Activated CD4-positive, alpha-beta T cell treated with anti-CD3 and anti-CD28 coated beads, Interleukin-2, amount 10 ng/mL, durations not matched to agents 24 days and 14 days (primary cell): ENCODE measurements around the gene NRXN2. TPM values are rescaled to one million over a fixed set of nuclear protein-coding genes. Genes with fewer than 3 reads are reported as not detected.

ENCODE experiments used
- DNase-seq: peaks from one replicate; pipeline ENCODE4 v3.0.0; 2022
- H3K27ac Mint-ChIP-seq: one replicate; pipeline ENCODE4 v1.8.0; 2022; ENCODE audit warnings: mild to moderate bottlenecking, mixed read lengths
- H3K27me3 Mint-ChIP-seq: one replicate; pipeline ENCODE4 v1.8.0; 2022; ENCODE audit warnings: mixed read lengths
- H3K36me3 Mint-ChIP-seq: one replicate; pipeline ENCODE4 v1.8.0; 2022; ENCODE audit warnings: low read depth, mild to moderate bottlenecking, mixed read lengths
- H3K4me1 Mint-ChIP-seq: one replicate; pipeline ENCODE4 v1.8.0; 2021; ENCODE audit warnings: mixed read lengths
- H3K4me3 Mint-ChIP-seq: one replicate; pipeline ENCODE4 v1.8.0; 2022; ENCODE audit warnings: mild to moderate bottlenecking, moderate library complexity, mixed read lengths
- H3K9me3 Mint-ChIP-seq: one replicate; pipeline ENCODE4 v1.8.0; 2021; ENCODE audit warnings: mixed read lengths
- intact Hi-C: fragments of 100-400 bp; cut with micrococcal nuclease; formaldehyde crosslinking; loops from one replicate; pipeline ENCODE4 v1.15.1; 2023
- total RNA-seq: library from RNA; stranded (reverse); gene quantifications from 2 replicates; pipeline ENCODE4 v1.2.3, GENCODE V29; 2022

NRXN2 gene
- total RNA-seq, 1 donor from 2014 or later: 0.61 TPM

DNA sequence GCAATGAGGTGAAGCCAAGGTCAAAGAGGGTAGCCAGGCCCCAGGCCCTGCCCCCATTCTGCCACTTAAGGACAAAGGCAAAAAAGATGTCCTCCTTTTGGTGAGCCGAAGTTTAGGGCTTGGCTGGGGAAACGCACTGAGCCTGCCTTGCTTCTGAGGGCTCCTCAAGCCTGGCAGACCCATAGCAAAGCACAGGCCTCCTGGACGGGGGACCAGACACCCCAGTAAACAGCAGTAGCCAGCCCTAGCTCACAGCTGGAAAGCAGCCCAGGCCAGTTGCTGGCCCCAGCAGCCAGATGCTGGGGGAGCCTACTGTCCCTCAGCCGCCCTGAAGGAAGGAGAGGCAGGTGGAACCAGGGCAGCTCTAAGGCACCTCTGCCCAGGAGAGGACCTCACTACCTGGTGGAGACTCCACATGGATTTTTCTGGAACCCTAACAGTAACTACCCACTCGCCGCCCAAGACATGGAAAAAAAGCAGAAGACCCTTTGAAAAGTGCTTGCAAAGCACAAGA, 40.6 kb upstream of the NRXN2 start:
- no peaks in the 10 kb centered on the region for H3K27me3 Mint-ChIP-seq
- no peak for DNase-seq
- peaks cover 64% of the 10 kb centered on the region for H3K36me3 Mint-ChIP-seq
- peaks cover 72% of the 10 kb centered on the region for H3K4me1 Mint-ChIP-seq
- intact Hi-C loops: loop anchor here (2.0 kb wide), 1 partner anchor 15 kb away; the partner anchor contains the start of gene SF1
- no peaks in the 10 kb centered on the region for H3K9me3 Mint-ChIP-seq
- H3K4me3 Mint-ChIP-seq: peak overlapping the region; percentile 72
- peak overlapping the region; percentile 74 for H3K27ac Mint-ChIP-seq

DNA sequence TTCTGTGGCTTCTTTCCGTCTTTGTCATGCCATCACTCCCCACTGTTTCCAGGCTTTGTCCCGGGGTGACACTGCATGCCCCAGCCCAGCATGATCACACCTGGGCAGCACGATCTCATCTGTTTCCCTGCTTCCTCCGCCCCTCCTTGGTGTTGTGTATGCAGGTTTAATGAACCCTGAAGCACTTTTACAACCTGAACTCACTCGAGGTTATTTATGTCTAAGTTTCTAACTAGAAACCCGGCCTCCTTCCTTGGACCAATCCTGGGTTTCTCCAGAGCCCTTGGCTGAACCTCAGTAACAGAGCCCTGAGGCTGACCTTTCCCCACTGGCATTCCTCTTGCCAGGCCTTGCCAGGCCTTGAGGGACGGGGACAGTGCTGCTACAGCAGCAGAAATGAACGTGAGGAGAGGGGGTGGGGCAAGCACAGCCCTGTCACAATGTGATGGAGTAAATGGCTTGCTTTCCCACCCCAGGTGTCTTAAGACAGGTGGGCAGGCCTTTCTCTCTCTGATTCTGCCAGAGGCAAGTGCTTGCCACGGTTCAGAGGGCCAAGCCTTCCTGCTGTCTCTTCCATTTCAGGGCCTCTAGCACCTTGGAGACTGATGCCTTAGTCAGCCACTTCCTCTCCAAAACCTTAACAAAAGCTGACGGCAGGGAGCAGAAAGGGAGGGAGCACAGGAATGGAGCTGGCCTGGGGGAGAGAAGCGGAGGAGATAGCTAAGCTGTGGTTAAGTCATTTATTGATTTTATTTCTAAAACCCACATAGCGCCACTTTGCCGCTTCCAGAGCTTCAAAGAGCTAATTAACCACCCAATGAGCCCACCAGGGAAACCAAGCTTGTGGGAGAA, 39.9 kb upstream of the NRXN2 start:
- intact Hi-C loops: no loop called here
- Mint-ChIP-seq H3K4me1 (peaks cover 66% of the 10 kb centered on the region), H3K4me3 (peak overlapping the region; percentile 72), H3K27me3 (no peaks in the 10 kb centered on the region), H3K9me3 (no peaks in the 10 kb centered on the region), H3K36me3 (peaks cover 57% of the 10 kb centered on the region), H3K27ac (peak overlapping the region; percentile 74)
- peak; percentile 78 for DNase-seq

DNA sequence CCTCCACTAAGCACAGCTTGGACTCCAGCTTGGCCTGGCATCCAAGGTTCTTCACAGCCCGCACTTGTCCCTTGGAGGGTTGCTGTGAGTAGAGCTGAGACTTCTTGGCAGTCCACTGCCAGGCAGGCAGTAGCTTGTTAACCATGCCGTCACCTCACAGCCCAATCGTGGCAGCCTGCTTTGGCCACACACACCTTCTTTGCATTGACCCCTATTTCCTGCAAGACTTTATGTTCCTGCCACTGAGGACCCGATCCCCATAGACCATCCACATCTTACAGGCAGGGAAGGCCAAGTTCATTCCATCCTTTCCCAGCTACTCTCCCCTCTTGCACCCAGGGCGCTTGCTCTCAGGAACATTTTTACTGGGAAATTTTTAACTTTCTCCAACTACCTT, 39.3 kb upstream of the NRXN2 start:
- peaks cover 53% of the 10 kb centered on the region for H3K36me3 Mint-ChIP-seq
- intact Hi-C loops: no loop called here
- no peaks in the 10 kb centered on the region for H3K9me3 Mint-ChIP-seq

DNA sequence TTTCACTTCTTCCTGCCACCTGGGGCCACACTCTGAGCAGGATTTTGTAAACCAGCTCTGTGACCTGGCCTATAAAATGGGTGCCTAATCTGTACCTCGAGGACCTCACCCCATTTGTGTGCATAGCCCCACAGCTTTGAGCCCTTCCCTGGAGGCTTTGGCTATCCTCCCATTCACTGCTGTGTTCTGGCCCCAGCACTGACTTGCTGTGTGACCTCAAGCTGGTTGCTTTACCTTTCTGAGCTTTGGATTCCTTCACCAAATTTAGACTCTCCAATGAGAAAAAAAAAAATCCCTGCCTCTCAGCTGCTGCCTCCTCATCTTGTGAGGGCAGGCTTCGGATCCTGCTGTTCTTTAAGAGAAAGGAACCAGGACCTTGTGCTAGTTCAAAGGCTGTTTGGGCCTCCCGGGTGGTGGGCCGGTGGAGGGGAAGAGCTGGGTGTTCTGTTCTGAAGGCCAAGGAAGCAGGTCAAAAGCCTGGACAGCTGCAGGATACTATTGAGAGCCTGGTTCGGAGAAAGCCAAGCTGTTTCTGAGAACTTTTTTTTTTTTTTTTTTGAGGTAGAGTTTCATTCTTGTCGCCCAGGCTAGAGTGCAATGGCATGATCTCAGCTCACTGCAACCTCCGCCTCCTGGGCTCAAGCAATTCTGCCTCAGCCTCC, 37.9 kb upstream of the NRXN2 start:
- intact Hi-C loops: no loop called here
- Mint-ChIP-seq H3K9me3 (no peaks in the 10 kb centered on the region), H3K36me3 (peaks cover 43% of the 10 kb centered on the region), H3K4me1 (peaks cover 56% of the 10 kb centered on the region), H3K27ac (peak overlapping the region; percentile 86), H3K4me3 (peak overlapping the region; percentile 74), H3K27me3 (no peaks in the 10 kb centered on the region)
- peak; percentile 74 for DNase-seq

More for the DNA sequence above, 39.3 kb upstream of the NRXN2 start:
- H3K27ac Mint-ChIP-seq: peak overlapping the region; percentile 74
- peaks cover 64% of the 10 kb centered on the region for H3K4me1 Mint-ChIP-seq
- DNase-seq: no peak
- no peaks in the 10 kb centered on the region for H3K27me3 Mint-ChIP-seq
- H3K4me3 Mint-ChIP-seq: peak overlapping the region; percentile 72

DNA sequence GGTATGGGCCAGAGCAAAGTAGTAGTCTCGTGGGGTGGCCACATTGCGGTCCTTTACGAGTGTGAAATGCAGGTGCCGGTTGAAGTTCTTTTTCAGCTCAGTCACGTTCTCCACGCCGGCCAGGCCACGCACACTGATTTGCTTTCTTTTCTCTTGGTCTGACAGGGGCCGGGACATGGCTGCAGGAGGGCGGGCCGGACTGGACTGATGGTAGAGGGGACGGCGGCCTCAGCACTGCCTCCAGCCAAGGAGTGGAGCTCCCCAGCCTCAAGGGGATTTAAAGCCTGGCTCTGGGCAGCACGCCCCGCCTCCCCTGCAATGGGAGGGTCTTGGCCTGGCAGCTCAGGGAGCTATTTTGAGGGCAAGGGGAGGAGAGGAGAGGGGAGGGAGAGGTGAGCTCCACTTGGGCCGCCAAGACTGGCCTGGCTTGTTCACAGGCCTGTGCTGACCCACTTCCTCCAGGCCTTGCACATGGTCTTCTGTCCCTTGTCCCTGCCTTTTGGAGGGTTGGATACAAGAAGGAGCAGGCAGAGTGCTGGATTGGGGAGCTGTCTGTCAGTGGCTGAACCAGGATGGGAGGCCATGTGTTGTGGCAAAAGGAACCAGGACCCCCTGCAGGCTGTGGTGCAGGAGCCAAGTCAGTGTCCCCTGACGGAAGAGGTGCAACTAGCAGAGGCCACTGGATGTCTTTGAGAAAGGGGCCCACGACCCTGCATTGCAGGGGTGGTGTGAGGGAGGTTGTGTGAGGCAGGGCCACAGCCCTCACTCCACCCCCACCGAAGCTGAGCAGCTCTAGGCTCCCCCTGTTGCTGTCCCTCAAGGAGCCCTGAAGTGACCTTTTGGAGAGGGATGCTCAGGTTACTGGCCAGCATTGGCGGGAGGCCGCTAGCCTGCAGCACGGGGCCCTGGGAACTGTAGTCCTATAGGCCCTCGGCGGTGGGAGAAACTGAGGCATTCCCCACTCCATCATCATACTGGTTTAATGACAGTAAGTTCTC, 37.0 kb upstream of the NRXN2 start, which contains the start of gene PYGM:
TSS of gene PYGM (minus strand) at position 253 of the 998 bp plus-strand sequence. CDS start at position 177, 76 bp downstream.
- Mint-ChIP-seq H3K27me3 (no peaks in the 10 kb centered on the region), H3K4me1 (peaks cover 49% of the 10 kb centered on the region), H3K9me3 (no peaks in the 10 kb centered on the region), H3K4me3 (peak within 1 kb of the TSS; percentile 74), H3K27ac (peak within 1 kb of the TSS; percentile 86), H3K36me3 (peaks cover 35% of the 10 kb centered on the region)
- no peak for DNase-seq
- intact Hi-C loops: no loop called here

DNA sequence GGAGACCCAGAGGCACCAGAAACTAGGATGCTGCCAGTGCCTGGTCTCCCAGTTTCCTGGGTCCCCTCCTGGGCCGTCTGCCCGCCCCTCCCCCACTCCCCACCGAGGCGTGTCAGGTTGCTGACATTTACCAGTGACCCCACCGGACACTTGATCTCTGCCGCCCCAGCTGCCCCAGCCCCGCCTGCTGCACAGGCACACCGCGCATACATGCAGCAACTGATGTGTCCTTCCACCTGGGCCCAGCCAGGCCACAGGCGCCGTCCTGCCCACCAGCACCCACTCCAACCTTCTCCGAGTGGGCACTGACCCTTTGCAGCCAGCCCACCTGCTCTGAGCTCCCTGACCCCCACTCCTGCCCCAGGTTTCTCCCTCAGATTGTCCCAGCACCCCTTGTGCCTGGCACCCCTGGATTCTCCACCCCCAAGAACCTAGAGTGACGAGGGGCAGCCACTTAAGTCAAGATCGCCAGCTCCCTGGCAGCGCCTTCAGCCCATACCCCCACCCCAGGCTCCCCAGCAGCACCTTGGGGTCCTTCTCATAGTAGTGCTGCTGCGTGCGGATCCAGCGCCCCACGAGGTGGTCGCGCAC, 36.2 kb upstream of the NRXN2 start:
- Mint-ChIP-seq H3K27me3 (no peaks in the 10 kb centered on the region), H3K9me3 (no peaks in the 10 kb centered on the region), H3K27ac (no peak overlapping the region), H3K4me3 (no peak overlapping the region), H3K4me1 (peaks cover 42% of the 10 kb centered on the region), H3K36me3 (peaks cover 27% of the 10 kb centered on the region)
- intact Hi-C loops: no loop called here
- DNase-seq: no peak

DNA sequence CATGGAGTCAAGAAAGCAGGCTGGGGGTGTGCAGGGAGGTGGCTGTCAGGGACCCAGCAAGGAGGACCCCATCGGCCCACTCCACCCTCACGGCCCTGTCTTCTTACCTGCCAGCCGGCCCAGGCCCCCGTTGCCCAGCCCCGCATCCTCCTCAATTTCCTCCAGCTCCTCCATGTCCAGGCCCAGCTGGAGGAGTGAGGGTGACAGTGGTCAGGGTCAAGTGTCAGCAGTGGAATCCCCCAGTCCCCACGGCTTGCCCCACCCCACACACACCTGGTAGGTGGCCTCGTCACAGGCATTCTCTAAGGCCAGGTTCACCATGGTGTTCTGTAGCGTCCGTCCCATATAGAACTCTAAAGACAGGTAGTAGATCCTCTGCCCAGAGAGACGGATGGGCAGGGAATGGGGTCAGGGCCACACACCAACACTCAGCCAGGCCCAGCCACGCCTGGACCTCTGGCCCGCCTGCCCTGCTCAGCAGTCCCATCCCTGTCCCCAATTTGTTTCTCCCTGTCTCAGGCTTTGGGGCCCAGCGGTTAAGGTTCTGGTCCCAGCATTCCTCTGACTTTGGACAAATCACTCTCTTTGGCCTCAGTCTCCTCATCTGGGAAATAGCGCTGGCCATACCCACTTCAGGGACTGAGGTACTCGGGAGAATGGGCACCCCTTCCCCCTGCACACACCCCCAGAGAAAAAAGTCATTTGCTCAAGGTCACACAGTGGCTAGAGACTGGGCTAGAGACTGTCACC, 35.5 kb upstream of the NRXN2 start:
- peaks cover 34% of the 10 kb centered on the region for H3K4me1 Mint-ChIP-seq
- no peak overlapping the region for H3K4me3 Mint-ChIP-seq
- H3K36me3 Mint-ChIP-seq: peaks cover 22% of the 10 kb centered on the region
- no peak overlapping the region for H3K27ac Mint-ChIP-seq
- no peak for DNase-seq
- H3K9me3 Mint-ChIP-seq: no peaks in the 10 kb centered on the region
- intact Hi-C loops: no loop called here
- H3K27me3 Mint-ChIP-seq: no peaks in the 10 kb centered on the region

DNA sequence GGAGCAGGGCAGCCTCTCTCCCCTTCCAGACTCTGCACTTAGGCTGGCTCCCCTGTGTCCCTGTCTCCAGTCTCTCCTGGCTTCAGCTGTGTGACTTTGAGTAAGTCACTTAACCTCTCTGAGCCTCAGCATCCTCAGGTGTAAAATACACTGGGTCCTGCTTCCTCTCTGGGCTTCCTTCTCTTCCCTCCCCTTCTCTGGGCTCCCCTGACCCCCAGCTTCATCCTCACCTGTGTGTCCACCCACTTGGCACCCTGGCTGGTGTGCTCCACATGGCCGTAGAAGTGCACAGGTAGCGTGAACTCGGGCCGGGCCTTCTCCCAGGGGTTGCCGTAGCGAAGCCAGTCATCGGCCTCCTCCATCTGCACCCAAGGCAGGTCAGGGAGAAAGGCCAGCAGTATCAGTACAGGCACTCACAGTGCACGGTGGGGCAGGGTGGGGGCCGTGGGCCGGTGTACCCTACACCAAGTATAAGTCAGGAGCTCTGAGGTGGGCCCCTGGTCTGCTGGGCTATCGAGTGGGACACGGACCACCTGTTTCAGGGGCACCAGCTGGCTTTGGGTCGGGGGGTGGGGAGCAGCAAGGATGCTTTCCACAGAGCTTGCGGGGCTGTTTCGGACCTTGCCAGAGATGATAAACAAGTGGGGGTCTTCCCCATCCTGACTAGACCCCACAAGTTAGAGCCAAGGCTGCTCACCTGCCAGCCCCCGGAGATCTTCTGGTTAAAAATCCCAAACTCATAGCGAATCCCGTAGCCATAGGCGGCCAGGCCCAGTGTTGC, 34.7 kb upstream of the NRXN2 start:
- DNase-seq: no peak
- Mint-ChIP-seq H3K4me3 (no peak overlapping the region), H3K9me3 (no peaks in the 10 kb centered on the region), H3K27ac (no peak overlapping the region), H3K27me3 (no peaks in the 10 kb centered on the region), H3K36me3 (peaks cover 18% of the 10 kb centered on the region), H3K4me1 (peaks cover 28% of the 10 kb centered on the region)
- intact Hi-C loops: no loop called here

DNA sequence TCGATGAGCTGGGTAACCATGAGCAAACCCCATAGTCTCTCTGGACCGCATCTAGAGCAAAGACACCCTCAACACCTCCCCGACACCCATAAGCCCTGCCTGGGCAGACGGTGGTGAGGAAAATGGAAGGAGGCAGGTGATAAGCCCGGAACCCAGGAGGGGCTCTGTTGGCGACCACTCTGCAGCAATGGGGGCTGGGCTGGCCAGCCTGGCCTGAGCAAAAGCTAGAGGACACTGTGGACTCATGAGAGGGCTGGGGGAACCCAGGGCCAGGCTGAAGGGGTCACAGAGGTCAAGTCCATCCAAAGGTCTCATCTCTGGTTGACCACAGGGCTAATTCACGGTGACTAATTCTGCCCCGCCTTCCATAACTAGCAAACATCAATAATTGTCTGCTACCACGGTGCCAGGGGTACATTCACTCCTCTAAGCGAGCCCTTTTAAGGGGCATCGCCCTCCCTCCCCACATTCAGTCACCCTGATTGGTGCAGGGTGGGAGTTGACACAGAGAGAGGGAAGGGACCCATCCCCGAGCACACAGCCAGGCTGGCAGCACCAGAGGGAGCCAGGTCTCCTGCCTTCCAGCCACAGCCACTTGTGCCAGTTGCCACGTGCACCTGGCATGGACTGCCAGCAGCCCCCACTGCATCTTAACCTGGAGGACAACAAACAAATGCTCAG, 32.8 kb upstream of the NRXN2 start:
- Mint-ChIP-seq H3K36me3 (peaks cover 14% of the 10 kb centered on the region), H3K4me3 (no peak overlapping the region), H3K27me3 (no peaks in the 10 kb centered on the region), H3K9me3 (no peaks in the 10 kb centered on the region), H3K27ac (no peak overlapping the region), H3K4me1 (peaks cover 15% of the 10 kb centered on the region)
- DNase-seq: no peak
- intact Hi-C loops: no loop called here

DNA sequence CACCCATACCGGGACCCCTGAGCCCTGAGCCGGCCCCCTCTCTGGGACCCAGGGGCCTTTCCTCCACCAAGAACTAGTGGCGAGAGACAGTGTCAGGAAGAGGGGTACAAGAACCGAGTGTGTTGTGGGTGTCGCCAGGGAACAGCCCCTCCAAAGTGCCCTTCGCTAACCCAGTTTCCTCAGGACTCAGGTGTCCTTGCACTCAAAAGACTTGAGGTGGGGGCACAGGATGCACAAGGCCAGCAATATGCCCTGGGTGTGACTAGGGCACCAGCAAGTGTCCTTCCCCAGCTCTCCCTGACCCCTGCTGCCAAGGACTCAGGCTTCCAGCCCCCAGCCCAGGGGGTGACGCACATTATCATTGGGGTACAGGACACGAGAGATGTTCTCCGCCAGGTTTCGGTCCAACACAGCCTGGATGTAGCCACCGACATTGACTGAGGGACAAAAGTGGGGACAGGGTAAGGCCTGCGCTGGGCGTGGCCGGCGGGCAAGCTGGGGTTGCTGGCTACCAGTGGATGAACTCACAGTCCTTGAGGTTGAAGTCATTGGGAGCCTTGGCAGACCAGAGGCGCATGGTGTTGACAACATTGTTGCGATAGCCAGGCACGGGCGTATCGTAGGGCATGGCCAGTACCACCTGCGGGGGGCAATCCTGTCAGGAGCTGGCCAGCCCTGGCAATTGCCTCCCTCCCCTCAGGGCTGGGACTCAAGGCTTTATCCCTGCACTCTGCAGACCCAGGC, 32.1 kb upstream of the NRXN2 start:
- H3K27ac Mint-ChIP-seq: no peak overlapping the region
- H3K27me3 Mint-ChIP-seq: no peaks in the 10 kb centered on the region
- H3K36me3 Mint-ChIP-seq: peaks cover 18% of the 10 kb centered on the region
- H3K4me3 Mint-ChIP-seq: no peak overlapping the region
- no peak for DNase-seq
- no peaks in the 10 kb centered on the region for H3K9me3 Mint-ChIP-seq
- peaks cover 18% of the 10 kb centered on the region for H3K4me1 Mint-ChIP-seq
- intact Hi-C loops: no loop called here
